HG02938 (cell line): ENCODE data around the gene DLG1.

Experiments
- ATAC-seq: cut with Tn5 transposase; IDR thresholded peaks from one replicate; pipeline ENCODE4 v1.9.1; 2021; ENCODE audit warnings: mild to moderate bottlenecking, moderate library complexity; ENCODE audit not compliant: unreplicated experiment

The DLG1 gene

GRCh38 chr3:197022405-197023231, 275.8 kb downstream of the DLG1 start:
- no peak for ATAC-seq

DNA sequence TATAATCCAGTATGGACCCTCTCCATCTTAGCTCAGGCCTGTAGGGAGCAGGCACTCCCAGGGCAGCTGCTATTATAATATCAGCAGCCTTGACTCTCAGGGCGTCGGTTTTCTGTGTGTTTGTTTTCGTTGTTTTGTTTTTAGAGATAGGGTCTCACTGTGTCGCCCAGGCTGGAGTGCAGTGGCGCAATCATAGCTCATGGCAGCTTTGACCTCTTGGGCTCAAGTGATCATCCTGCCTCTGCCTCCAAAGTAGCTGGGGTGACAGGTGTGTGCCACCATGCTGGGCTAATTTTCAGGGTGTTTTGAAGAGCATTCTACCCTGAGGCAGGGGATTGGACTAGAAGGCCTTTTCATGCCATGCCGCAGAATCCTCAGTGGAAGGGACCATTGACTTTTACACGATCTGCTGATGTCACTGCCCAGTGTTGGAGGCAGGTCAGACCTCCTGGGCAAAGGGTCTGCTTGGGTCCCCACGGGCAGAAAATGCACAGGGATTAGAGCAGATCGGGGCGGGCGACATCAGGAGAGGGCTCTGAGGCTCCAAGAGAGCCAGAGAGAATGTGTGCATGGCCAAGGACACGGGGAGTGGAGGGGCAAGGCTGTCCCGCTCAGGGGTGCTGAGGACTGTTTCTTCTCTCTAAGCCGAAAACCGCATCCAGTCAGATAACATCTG, 276.5 kb downstream of the DLG1 start:
- no peak for ATAC-seq

DNA sequence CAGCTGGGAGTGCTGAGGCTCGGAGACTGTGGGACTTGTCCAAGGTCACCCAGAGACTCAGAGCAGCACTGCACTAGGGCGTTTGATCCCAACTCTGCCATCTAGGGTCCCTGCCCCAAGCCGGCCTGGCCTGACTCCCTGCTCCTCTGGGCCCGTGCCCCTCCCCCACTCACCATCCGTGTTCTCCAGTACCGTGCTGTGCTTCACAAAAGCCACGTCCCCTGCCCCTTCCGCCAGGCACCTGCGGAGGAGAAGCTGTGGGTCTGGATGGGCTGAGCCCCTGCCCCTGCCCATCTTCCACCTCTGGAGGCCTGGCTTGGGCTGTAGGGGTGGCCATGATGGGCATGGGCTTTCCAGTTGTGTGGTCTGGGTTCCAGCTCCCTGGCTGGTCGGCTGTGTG, 277.2 kb downstream of the DLG1 start:
- ATAC-seq, result no peak

DNA sequence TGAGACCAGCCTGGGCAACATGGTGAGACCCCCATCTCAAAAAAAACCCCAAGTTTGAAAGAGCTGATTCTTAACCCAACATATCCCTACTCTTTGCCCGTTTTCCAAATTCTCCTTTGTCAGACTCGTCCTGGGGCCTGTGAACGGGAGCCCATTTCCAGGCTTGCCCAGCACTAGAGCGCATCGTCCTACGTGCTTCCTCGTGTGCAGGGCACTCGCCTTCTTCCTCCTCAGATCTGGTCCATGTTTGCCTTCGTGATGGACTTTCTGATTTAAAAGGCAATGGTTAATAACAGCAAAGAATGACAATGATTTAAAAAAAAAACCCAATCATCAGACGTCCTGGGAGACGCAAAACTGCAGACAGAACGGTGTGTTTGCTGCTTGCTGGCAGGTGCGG, 278.9 kb downstream of the DLG1 start:
- no peak for ATAC-seq

GRCh38 chr3:197019021-197019420, 279.4 kb downstream of the DLG1 start:
- ATAC-seq, result no peak

- ATAC-seq, result no peak
Measured at GRCh38 chr3:197017003-197017402, 281.4 kb downstream of the DLG1 start.

- no peak for ATAC-seq
Measured at GRCh38 chr3:197015790-197016736, 282.3 kb downstream of the DLG1 start.

DNA sequence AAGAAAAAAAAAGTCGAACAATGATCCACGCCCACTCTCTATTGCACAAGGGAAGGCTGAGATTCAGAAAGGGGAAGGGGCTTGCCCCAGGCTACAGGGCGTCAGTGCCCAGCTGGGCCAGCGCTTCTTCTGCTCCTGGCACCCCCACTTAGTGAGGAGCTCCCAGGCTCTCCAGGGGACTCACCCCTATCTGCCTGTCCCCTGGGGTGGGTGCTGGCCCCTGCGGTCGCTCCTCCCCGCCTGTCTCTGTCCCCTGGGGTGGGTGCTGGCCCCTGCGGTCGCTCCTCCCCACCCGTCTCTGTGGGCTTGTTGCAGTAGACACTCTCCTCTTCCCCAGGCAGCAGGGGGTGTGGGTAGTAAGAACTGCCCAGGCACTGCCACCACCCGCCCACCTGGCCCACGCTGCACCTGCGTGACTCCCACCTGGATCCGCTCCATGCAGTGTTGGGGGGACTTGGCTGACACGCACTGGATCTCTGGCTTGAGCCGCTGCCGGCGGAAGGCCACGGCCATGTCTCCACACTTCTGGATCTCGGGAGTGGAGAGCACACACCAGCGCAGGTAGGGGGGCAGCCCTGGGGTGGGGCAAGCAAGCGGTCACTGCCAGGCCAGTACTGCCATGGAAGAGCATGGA, 283.4 kb downstream of the DLG1 start:
- no peak for ATAC-seq

DNA sequence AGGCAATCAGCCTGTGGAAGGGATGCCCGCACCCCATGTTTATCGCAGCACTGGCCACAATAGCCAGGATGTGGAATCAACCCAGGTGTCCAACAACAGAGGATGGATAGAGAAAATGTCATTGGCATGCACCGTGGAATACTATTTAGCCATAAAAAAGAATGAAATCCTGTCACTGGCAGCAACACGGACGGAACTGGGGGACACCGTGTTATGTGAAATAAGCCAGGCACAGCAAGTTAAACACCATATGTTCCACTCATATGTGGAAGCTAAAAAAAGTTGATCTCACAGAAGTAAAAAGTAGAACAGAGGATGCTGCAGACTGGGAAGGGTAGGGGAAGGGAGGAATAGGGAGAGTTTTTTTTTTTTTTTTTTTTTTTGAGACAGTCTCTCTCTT, 284.4 kb downstream of the DLG1 start:
- no peak for ATAC-seq

- no peak for ATAC-seq
Measured at GRCh38 chr3:197012540-197012883, 285.9 kb downstream of the DLG1 start.

- no peak for ATAC-seq
Measured at GRCh38 chr3:197011780-197012539, 286.5 kb downstream of the DLG1 start.

- ATAC-seq, result no peak
Measured at GRCh38 chr3:197010556-197011351, 287.7 kb downstream of the DLG1 start.

DNA sequence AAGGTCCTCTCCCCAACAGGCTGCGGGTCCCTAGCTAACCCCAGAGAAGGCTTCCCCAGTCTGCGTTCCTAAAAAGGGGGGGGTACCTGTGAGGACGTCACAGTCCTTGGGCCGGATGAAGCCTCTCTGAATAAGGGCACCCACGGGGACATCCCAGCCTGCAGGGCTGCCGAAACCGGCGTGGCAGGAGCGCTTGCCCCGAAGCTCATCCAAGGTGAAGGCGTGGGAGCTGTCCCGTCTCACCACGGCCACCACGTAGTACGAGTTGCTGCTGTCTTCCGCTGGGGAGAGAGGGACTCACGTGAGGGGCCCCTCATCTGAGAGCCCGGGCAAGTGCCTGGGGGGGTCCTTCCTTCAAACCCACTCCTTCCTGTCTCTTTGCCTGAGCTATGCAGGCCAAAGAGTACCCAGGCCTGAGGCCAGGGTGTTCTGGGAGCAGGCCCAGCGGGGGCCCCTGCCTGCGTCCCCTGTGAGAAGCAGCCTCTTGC, 288.8 kb downstream of the DLG1 start:
- no peak for ATAC-seq

DNA sequence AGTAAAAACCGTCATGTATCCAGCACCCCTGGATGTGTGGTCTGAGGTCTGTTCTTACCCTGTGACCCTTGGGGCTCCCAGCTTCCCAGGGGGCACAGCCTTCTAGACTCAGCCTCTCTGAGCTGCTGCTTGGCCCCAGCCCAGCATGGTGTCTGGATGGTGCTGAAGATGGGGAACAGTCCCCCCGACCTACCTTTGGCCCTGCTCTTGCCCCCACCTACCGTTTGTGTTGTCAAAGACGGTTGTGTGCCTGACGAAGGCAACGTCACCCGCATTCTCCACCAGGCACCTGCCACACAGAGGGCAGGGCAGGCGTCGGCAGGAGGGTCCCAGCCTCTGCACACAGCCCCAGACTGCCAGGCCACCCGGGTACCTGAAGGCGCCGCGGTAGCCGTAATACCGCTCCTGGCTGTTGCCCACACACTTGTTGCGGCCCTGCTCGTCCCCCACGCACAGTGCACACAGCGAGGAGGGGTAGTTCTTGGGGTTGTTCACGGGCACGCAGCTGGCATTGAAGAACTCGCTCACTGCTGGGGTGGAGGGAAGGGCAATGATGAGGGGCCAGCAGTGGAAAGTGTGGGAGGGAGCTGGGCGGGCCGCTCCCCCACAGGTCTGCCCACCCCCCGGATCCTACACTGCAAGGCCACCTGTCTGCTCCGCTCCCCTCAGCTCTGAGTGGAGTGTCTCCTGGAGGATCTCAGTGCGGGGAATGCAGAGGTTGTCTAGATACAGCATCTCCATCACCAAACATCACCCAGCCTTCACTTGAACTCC, 289.8 kb downstream of the DLG1 start:
- no peak for ATAC-seq

GRCh38 chr3:197007953-197008352, 290.5 kb downstream of the DLG1 start:
- ATAC-seq, result no peak

DNA sequence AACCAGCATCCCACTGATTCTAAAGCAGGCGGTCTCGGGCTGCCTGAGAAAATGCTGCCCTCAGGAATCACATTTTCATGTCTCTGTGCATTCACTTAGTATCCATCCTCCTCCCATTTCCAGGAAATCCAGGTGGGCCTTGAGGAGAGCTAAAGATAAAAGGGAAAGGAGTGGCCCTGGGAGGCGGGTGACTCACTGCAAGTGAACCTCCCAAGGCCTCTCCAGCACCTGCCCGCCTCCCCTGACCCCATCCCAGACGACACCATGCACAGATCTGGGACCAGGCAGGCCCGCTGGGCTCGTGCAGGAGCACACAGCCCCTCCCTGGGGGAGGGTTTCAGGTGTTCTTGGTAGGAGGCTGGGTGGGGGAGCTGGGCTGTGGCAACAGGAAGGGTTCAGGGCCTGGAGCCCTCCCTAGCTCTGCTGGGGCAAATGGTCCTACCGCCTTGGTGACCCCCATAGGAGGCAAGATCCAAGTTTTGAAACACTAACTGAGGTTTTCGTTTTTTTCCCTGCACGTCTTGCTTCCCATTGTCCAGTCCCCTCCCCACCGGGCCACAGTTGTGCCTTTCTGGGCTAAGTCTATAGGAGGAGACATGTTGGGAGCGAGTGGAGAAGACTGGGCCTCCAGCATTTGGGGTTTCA, 291.0 kb downstream of the DLG1 start:
- ATAC-seq, result no peak

- ATAC-seq, result no peak
Measured at GRCh38 chr3:197006860-197007259, 291.6 kb downstream of the DLG1 start.

GRCh38 chr3:197006446-197006845, 292.0 kb downstream of the DLG1 start:
- no peak for ATAC-seq
